HG03469 (cell line): Measurements from ENCODE around the gene ZFP64.
"Not testable (repeated sequence)": the region's sequence is repeated elsewhere in the genome, so short reads cannot be mapped to it uniquely, and the experiment has no call there.

ENCODE experiments used
- ATAC-seq: cut with Tn5 transposase; IDR thresholded peaks from one replicate; pipeline ENCODE4 v1.9.1; 2021; ENCODE audit warnings: mild to moderate bottlenecking, moderate library complexity, moderate number of reproducible peaks; ENCODE audit not compliant: unreplicated experiment

ZFP64 gene

DNA sequence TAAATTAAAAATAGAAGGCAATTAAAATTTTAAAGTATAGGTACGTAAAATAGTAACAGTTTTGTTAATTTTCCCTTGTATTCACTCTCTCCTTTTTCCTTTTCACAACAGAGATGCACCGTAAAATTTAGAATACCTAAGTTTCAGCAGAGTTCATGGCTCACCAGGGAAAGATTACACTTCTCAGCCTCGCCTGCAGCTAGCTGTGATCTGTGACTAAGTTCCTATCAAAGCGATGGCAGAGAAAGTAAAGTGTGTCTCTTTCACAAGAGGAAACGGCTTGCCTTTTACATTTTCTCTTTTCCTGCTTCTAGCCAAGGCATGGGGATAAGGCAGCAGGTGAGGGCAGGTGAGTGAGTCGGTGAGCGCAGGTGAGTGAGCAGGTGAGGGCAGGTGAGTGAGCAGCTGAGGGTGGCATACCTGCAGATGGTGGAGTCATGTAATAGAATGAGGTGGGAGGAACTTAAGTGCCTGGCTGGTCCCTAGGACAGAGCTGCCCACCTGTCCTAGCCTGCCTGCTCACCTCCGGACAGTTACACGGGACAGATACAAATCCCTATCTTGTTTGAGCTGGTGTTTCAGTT is 30.9 kb downstream of the ZFP64 start:
- no peak for ATAC-seq

DNA sequence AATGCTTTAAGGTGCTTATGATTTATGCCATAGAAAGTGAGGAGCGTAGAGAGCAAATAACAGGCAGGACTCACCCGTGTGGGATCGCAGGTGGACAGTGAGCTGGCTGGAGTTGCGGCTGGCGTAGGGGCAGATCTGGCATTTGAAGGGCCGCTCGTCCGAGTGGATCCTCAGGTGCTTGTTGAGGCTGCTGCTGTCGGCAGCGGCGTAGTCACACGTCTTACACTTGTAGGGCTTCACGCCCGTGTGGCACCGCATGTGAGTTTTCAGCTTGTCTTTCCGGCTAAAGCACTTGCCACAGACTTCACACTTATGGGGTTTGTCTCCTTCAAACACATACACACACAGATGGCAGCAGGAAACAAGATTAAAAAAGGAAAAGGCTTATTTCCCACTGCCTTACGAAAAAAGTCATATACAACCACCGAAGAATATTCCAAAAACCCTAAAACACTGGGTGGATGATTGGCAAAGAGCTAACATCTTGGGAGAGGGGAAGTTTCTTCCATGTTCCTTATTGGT is 31.5 kb downstream of the ZFP64 start:
- ATAC-seq: no peak

DNA sequence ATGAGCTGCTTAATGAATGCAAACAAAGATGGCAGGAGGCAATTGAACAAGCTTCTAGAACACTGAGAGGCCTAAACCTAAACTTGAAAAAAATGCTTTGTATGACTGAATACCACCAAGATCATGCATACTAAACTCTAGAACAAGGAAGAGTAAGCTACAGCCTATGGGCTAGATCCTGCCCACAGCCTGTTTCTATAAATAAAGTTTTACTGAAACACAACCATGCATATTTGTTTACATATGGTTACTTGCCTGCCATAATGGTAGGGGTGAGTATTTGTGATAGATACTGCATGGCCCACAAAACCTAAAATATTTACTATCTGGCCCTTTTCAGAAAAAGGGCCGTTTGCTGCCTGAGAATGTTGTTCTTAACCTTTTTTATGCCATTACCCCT is 37.0 kb downstream of the ZFP64 start:
- ATAC-seq: no peak

DNA sequence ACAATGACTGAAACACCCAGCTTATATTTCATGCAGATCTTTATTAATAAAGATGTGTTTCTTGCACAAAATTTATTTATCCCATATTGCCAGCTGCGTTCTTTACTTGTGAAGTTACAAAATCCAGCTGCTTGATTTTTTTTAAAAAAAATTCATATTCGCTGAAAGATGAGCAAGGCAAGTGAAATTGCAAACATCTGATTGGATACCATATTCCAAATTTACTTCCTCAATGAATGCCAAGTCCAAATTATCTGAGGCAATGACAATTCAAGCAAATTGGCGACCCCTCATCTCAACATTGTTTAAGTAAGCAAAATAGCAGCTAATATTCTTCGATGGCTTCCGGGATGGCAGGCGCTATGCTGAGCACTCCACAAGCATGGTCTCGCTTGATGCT is 37.7 kb downstream of the ZFP64 start:
- no peak for ATAC-seq

DNA sequence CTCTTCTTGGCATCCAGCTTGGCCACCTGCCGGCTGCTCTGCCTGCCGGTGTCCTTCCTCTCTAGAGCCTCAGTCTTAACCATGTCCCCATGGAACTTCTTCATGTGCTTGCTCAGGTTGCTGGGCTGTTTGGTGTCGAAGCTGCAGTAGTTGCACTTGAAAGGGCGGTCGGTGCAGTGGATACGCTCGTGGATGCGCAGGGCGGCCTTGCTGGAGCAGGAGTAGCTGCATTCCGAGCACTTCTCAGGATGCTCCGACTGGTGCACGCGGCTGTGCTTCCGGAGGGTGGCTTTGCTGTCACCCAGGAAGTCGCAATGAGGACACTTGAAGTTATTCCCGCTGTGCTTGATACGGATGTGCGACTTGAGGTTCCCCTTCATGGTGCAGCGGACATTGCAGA is 38.7 kb downstream of the ZFP64 start:
- ATAC-seq: no peak

DNA sequence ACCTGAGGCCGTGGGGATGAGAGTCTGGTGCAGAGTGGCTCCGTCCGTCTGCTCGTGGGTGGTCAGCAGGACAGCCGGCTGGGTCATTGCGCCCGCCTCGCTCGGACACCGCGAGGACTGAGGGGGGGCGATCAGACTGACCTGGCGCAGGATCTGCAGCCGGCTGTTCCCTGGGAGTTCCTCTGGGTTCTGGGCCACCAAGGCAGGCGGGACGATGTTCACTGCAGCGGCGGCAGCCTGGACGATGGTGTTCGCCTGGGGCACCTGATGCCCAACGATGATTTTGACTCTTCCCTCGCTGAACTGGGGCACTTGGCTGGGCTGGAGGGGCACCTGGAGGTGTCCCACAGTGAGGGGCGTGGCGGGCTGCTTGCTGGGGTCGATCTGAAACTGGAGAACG is 39.2 kb downstream of the ZFP64 start:
- ATAC-seq: no peak

DNA sequence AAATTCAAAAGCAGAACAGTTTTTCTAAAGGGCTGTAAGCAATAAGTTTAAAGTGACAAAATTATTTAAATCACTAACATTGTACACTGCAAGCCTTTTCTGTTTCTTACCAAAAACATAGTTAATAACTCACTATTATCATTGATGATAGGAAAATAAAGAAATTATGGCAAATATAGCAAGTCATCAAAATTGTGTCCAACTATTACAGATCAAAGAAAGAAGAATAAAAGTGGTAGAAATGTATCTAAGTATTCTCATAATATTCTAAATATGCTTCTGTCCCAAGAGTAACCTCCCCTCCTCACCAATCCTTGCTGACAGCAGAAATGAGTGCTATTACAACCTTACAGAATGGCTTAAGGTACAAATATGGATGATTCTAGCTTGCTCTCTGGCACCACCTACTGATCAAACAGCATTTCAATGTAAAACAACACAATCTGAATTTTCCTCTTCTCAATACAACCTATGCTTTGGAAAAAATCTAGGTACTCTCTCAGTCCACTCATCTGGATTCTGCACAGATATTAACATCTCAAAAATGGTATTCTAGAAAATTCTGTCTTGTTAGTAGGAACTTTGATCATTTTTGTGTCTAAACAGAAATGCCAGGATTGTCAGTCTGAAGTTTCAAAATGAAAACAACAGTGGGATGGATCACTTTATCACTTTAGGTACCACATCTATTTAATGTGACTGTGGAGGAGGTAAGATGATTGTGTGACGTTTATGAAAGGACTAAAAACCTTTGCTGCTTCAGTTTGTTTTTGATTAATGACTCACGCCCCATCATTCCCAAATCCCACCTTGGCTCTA is 40.9 kb downstream of the ZFP64 start:
- no peak for ATAC-seq

DNA sequence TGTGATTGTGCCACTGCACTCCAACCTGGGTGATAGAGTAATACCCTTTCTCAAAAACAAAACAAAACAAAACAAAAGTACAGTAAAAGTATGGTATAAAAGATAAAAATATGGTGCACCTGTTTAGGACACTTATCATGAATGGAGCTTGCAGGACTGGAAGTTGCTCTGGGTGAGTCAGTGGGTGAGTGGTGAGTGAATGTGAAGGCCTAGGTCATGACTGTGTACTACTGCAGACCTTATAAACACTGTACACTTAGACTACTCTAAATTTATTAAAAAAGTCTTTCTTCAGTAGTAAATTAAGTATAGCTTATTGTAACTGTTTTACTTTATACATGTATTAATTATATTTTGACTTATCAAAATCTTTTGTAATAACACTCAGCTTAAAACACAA is 46.0 kb downstream of the ZFP64 start:
- ATAC-seq: no peak

DNA sequence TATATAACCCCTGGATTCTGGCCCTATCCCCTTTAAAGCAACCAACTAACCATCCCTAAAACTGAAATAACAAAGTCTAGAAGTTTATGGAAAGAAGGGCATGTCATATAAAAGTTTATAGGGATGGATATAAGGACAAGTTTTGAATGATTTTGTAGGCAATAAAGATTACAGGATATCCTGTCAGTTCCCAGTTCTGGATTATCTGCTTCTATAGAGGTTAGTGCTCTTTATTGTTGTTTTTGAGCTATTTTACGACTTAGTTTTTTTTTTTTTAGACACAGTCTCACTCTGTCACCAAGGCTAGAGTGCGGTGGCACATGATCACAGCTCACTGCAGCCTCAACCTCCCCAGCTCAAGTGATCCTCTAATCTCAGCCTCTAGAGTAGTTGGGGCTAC is 48.3 kb downstream of the ZFP64 start:
- no peak for ATAC-seq

DNA sequence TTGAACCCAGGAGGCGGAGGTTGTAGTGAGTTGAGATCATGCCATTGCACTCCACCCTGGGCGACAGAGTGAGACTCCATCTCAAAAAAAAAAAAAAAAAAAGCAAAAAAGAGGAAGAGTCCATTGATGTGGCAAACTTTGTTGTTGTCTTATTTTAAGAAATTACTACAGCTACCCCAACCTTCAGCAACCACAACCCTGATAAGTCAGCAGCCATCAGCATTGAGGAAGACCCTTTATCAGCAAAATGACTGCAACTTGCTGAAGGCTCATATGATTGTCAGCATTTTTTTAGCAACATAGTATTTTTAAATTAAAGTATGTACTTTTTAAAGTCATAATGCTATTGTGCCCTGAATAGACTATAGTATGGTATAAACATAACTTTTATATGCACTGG is 48.8 kb downstream of the ZFP64 start:
- no peak for ATAC-seq

DNA sequence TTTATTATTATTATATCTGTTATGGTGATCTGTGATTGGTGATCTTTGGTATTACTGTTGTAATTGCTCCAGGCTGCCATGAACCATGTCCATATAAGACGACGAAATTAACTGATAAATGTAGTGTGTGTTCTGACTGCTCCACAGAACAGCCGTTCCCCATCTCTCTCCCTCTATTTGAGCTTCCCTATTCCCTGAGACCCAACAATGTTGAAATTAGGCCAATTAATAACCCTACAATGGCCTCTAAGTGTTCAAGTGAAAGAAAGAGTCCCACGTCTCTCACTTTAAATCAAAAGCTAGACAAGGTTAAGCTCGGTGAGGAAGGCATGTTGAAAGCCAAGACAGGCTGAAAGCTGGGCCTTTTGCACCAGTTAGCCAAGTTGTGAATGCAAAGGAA is 51.6 kb downstream of the ZFP64 start:
- ATAC-seq: no peak

DNA sequence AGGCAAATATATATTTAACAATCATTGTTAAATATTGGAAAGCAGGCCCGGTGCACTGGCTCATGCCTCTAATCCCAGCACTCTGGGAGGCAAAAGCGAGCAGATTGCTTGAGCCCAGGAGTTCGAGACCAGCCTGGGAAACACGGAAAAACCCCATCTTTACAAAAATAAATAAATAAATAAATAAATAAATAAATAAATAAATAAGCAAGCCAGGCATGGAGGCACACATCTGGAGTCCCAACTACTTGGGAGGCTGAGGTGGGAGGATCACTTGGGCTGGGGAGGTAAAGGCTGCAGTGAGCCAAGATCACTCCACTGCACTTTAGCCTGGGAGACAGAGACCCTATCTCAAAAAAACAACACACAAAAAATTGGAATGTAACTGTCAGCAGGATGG is 53.7 kb downstream of the ZFP64 start:
- no peak for ATAC-seq

DNA sequence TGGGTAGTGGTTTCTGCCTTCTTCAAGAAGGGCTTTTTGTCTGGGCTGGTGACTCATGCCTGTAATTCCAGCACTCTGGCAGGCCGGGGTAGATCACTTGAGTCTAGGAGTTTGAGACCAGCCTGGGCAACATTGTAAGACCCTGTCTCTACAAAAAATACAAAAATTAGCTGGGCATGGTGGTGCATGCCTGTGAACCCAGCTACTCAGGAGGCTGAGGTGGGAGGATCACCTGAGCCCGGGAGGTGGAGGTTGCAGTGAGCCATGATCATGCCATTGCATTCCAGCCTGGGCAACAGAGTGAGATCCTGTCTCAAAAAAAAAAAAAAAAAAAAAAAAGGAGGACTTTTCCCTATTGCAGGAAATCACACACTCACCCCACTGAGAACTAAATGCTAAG is 57.9 kb downstream of the ZFP64 start:
- ATAC-seq: not testable (repeated sequence)

DNA sequence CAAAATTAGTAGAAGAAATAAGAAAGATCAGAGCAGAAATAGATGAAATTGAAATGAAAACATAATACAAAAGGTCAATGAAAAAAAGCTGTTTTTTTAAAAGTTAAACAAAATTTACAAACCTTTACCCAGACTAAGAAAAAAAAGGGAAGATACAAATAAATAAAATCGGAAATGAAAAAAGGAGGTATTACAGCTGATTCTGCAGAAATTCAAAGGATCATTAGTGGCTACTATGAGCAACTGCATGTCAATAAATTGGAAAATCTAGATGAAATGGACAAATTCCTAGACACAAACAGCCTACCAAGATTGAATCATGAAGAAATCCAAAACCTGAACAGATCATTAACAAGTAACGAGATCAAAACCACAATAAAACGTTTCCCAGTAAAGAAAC is 59.2 kb downstream of the ZFP64 start:
- ATAC-seq: no peak

DNA sequence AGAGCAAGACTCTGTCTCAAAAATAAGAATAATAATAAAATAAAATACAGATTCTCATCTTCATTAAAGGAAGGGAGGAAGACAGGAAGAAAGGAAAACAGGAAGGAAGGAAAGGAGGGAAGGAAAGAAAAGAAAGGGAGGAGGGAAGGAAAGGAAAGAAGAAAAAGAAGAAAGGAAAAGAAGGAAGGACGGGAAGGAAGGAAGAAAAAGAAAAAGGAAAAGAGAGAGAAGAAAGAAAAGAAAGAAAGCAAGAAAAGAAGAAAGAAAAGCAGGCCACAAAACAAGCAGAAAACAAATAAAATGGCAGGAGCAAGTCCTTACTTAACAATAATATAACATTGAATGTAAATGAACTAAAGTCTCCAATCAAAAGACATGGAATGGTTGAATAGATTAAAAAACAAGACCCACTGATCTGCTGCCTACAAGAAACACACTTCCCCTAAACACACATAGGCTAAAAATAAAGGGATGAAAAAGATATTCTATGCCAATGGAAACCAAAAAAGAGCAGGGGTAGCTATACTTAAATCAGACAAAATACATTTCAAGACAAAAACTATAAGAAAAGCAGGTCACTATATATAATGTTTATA is 60.4 kb downstream of the ZFP64 start:
- no peak for ATAC-seq

DNA sequence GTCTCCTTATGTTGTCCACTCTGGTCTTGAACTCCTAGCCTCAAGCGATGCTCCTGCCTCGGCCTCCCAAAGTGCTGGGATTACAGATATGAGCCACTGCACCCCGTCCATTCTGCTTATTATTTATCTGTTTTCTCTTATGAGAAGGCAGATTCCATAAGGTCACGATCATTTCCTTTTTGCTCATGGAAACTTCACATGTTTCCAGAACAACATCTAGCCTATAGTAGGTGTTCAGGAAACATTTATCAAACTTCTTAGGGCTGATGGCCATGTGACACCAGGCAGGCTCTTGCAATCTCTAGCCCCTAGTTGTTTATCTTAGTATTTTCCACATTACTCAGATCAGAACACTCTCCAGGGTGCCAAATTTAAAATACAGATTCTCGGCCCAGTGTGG is 61.2 kb downstream of the ZFP64 start:
- ATAC-seq: no peak

DNA sequence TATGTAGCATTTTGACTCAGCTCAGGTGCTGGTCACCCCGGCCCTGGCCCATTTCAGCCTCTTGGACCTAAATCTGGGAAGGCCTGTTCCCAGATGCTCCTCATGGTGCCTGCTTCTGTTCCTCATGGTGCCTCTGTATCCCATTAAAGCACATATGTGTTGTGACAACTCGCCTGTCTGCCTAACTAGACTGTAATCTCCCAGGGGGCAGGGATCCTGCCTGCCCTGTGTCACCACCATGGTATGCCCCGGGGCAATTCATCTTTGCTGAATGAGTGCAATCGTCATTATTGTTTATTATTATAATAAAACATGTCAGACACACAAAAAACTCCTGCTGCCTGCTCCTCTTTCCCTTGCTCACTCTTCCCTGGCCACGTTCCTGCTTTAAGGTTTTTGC is 62.0 kb downstream of the ZFP64 start:
- ATAC-seq: no peak

DNA sequence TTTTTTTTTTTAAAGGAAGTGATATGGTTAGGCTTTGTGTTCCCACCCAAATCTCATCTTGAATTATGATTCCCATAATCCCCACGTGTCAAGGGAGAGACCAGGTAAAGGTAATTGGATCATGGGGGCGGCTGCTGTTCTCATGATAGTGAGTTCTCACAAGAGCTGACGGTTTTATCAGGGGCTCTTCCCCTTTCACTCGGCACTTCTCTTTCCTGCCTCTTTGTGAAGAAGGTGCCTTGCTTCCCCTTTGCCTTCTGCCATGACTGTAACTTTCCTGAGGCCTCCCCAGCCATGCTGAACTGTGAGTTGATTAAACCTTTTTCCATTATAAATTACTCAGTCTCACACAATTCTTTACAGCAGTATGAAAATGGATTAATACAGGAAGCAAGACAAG is 64.3 kb downstream of the ZFP64 start:
- ATAC-seq: no peak

DNA sequence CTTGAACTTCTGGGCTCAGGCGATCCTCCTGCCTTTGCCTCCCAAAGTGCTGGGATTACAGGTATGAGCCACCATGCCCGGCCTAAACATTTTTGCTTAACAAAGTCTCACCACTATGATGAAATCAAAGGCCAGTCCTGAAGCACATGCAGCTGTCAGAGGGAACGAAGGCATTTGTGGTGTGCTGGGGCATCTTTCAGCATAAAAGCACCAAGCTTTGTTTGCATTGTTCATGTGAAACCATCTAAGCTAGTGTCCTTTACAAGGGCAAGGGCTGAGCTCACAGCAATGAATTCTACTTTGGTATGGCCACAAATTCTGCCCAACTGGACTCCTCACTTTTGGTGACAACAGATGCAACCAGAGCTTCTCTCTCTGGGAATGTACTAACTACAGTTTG is 66.8 kb downstream of the ZFP64 start:
- ATAC-seq: no peak

DNA sequence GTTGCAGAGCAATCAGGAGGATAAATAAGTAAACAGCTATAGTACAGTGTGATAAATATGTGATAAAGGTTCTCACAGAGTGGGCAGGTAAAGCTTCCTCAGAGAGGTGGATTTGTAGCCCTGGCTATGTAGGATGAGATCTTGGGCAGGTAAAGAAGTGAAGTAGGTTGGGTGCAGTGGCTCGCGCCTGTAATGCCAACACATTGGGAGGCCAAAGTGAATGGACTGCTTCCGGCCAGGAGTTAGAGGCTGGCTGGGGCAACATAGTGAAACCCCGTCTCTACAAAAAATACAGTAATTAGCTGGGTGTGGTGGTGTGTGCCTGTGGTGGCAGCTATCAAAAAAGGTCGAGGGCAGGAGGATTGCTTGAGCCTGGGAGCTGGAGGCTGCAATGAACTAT is 72.9 kb downstream of the ZFP64 start:
- ATAC-seq: no peak

DNA sequence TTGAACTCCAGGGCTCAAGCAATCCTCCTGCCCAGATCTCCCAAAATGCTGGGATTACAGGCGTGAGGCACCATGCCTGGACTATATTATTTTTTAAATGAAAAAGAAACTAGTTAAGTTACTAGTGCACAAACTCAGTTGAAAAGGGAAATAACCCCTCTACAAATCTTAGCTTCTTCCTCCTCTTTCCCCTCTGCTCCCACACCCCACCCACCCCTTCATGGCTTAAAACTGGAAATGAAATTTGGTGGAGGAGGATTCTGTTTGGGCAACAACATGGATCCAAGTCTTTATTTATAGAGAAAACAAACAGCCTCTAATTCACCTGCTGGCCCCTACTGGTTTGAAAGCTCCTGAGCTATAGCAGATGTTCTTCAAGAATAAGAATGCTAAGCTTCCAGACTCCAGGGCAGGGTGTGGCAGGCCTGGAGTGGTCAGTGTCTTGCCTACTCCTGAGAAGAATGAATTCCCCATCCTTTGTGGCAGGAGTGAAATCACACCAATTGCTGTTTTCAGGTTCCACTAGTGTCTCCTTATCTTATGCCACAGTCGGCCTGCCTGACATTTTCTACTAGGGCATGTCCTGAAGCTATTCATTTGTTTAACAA is 73.5 kb downstream of the ZFP64 start:
- ATAC-seq: no peak

DNA sequence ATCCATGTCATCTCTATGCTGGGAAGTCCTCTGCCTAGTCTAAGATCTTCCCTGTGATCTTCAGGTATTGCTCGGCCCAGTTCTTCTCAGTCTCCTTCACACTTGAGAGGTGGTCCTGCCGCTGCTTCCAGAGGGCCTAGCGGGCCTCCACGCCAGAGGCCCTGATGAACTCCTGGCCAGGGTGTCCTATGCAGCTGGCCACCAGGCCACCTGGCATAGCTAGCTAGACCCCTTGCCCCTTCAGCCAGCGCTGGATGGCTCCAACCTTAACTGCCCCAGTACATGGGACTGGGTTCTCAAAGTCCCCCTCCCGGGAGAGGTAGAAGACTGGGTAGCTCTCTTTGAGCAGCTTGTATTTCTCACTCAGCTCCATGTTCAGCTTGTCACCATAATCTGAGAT is 81.1 kb downstream of the ZFP64 start:
- no peak for ATAC-seq
